GM21737 (cell line): ENCODE results near the gene MEX3B.

Source experiments
- ATAC-seq: cut with Tn5 transposase; IDR thresholded peaks from one replicate; pipeline ENCODE4 v1.9.1; 2021; ENCODE audit warnings: mild to moderate bottlenecking, moderate library complexity; ENCODE audit not compliant: unreplicated experiment

The MEX3B gene

GRCh38 chr15:82045892-82046665 lies at the start of gene MEX3B:
Gene MEX3B, minus strand, starts transcription at chr15:82046018. Its CDS starts 313 bp downstream, at chr15:82045705.
- peak; percentile 69 for ATAC-seq

DNA sequence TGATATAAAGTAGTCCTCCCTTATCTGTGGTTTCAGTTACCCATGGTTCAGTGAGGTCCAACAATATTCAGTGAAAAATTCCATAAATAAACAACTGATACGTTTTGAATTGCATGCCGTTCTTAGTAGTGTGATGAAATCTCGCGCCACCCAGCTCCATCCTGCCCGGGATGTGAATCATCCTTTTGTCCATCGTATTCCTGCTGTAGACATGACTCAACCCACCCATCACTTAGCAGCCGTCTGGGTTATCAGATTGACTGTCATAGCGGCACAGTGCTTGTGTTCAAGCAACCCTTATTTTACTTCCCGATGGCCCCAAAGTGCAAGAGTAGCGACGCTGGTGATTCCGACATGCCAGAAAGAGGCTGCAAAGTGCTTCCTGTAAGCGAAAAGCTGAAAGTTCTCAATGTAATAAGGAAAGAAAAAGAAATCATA lies 48.0 kb upstream of the MEX3B start:
- no peak for ATAC-seq

GRCh38 chr15:82093325-82093724 lies 47.5 kb upstream of the MEX3B start:
- no peak for ATAC-seq

DNA sequence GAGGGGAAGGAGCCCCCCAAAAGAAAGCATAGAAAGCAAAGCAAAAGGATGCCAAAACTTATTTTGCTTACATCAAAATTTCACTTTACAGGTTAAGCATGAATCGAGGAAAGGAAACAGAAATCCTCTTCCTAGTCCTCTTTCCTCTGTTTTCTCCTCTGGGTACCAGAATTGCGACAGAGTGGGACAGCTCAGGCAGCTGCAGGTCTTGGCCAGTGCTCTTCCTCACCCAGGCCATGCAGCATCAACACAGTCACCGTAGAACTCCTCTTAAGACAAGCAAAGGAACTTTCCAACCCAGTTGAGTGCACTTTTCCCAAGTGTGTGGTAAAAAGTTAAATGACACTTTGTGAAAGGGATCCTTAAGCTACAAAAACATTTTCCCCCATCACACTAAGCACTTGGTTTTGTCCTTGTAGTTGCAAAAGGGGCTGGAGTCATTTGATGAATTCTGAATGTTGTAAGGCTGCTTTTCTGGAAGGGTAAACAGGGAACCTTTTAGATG lies 45.9 kb upstream of the MEX3B start:
- ATAC-seq: no peak

GRCh38 chr15:82086243-82086995 lies 40.6 kb upstream of the MEX3B start:
- no peak for ATAC-seq

GRCh38 chr15:82081914-82082762 lies 36.3 kb upstream of the MEX3B start:
- no peak for ATAC-seq

- no peak for ATAC-seq
These were observed 35.0 kb upstream of the MEX3B start for GRCh38 chr15:82080774-82081173.

GRCh38 chr15:82079736-82080135 lies 33.9 kb upstream of the MEX3B start:
- ATAC-seq: no peak

- ATAC-seq: no peak
These were observed 28.8 kb upstream of the MEX3B start for GRCh38 chr15:82074610-82075009.

DNA sequence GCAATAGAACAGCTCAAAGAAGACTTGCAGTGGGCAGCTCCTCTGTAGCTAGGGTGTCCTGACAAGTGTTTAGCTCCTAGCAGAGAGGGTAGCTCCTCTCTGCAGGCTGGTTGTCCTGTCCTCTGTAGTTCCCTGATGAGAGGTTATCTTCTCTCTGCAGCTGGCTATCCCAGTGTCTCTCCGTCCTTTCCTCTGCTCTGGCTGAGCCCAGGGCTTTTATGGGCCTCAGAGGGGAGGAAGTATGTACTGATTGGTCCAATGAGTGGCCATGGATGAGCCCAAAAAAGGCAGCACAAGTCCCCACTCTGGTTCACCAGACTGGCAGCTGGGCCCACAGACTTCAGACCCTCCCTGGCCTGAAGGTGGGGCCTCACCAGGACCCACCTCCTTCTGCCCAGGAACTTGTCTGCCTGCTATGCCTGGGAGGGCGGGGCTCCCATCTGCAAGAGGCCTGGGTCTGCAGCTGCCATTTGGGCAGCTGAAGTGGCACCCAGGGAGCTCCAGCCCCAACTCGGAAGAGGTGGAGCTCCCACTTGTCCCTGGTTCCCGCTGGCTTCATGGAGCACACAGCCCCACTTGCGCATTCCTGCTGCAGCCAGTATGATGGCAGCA lies 27.2 kb upstream of the MEX3B start:
- no peak for ATAC-seq

- no peak for ATAC-seq
These were observed 20.6 kb upstream of the MEX3B start for GRCh38 chr15:82066455-82066854.

DNA sequence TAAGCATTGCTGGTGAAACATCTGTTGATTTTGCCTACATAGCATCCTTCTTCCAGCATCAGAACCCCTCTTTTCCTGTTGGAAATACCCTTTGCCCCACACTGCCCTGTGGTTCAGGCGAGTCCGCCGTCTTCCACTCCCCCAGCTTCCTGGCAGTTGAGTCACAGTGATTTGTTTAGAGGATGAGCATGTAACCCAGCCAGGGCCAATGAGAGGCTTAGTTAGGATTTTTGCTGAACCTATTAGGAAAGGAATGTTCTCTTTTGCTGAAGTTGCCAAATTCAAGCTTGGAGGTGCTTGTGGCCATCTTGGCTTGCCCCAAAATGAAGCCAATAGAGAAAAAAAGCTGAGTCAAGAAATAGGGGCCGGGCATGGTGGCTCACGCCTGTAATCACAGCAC lies 19.0 kb upstream of the MEX3B start:
- ATAC-seq: no peak

GRCh38 chr15:82062479-82063454 lies 16.9 kb upstream of the MEX3B start:
- ATAC-seq: no peak

DNA sequence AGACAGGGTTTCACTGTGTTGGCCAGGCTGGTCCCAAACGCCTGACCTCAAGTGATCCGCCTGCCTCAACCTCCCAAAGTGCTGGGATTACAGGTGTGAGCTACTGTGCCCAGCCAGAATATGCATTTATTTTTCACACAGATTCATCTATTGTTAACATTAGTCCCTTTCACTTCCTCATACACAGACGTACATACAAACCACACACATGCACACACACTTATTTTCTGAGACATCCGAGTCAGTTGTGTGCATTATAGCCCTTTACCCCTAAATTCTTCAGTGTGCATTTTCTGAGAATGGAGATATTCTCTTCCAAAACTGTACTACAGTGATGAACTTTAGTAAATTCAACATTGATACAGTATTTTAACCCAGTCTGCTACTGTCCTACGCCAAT lies 15.0 kb upstream of the MEX3B start:
- ATAC-seq: no peak

GRCh38 chr15:82058517-82059204 lies 12.8 kb upstream of the MEX3B start:
- no peak for ATAC-seq

- ATAC-seq: no peak
These were observed 12.2 kb upstream of the MEX3B start for GRCh38 chr15:82058026-82058425.

DNA sequence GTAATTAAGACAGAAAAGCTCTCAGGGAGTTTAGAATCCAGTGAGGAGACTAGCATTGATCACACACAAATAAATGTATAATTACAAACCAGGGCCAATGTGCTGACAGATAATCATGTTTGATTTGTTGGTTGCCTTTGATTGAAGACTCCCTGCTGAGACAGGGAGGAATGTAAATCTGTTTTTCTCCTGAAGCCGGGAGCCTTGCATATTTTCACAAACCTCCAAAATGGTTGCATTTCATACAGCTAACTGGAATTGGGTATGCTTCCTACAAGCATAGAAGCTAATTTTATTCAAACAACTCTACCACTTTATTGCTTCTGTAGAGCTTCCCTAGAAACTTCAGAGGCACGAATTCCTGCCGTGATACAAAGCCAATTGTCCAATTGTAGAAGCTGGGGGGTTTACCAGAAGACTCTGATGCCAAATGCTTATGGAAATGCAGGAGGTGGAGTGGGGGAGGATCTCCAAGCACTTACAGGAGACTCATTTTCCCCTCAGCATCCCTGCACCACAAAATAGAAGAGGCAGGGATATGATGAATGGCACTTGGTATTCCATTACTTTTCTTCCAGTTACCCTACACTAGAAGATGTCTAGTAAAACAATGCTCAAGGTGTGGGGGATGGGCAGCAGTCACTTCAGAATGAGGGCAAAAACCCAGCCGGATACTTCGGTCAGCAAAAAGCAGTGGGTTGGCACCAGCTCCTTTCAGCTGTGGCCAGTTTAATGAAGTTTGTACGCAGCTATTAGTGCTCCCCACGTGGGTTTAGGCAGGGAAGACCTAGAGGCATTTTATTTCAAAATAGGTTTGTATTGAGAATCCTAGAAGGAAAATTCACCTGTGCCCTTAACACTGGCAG lies 11.4 kb upstream of the MEX3B start:
- no peak for ATAC-seq

DNA sequence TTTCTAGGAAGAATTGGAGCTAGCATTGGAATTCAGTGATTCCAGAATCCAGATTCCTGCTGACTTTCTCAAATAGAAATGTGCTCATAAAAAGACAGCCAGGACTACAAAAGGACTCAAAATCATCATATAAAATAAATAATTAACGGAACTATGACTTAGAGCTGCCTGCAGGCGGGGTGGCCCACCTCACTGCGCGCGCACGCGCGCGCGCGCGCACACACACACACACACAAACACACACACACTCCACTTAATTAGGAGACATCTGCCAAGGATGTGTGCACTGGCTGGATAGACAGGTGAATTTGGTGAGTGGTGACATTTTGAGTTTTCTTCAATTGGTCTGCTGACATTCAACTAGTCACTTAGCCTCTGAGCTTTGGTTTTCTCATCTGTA lies 6.9 kb upstream of the MEX3B start:
- ATAC-seq: no peak
